HG02588 (cell line): ENCODE data around the gene SMIM44.

ENCODE experiments used
- ATAC-seq: cut with Tn5 transposase; IDR thresholded peaks from one replicate; pipeline ENCODE4 v1.9.1; 2021; ENCODE audit warnings: mild to moderate bottlenecking, moderate library complexity; ENCODE audit not compliant: unreplicated experiment

The SMIM44 gene

DNA sequence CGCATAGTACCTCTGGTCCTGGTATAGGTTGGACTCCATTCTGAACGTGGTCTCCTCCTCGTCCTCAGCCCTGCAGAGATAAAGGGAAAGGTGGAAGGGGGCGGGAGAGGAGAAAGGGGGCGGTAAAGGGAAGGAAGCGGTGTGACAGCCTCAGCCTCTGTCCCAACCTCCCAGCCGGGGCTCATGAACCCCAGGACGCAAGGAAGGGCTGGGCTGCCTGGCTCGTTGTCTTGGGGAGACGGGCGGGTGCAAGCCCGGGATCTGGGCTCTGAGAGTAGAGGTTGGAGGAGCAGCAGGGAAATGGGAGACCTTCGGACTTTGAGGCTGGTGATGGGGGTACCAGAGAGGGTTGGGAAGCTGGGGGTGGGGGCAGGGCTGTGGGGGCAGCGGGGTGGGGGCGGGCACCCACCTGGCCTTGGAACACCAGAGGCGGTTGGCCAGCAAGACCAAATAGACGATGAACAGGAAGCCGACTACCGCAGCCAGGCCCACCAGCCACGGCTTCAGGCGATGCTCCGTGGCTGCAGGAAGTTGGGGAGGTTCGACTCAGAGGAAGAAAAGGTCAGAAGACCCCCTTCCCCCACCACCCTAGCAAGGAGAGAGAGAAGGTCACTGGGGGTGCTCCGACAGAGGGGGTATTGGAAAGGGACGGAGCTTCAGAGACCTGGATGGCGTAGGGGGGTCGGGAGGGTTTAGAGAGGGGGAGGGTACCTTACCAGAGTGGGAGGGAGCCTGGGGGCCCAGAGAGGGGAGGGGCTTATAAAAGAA lies 4.6 kb downstream of the SMIM44 start:
- ATAC-seq: no peak

DNA sequence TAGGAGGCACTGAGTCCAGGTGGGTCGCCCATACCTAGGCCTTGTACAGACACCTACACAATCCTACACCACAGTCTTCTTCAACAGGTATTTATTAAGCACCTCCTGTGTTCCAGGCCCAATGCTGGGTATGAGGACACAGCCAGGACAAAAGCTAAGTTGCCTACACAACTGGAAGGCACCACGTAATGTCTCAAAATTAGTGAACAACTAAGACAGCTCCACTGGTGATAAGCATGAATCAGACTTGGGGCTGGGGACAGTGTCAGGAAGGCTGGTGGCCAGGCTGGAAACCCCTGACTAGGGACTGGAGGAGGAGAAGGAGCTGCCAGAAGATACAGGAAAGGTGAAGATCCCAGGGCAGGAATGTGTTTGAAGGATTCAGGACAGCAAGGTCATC lies 5.3 kb downstream of the SMIM44 start:
- no peak for ATAC-seq

DNA sequence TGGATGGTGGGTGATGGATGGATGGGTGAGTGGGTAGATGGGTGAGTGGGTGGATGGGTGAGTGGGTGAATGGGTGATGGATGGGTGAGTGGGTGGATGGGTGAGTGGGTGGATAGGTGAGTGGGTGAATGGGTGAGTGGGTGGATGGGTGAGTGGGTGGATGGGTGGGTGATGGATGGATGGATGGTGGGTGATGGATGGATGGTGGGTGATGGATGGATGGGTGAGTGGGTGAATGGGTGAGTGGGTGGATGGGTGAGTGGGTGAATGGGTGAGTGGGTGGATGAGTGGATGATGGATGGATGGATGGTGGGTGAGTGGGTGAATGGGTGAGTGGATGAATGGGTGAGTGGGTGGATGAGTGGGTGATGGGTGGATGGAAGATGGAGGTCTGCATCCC lies 5.7 kb downstream of the SMIM44 start:
- ATAC-seq: no peak

DNA sequence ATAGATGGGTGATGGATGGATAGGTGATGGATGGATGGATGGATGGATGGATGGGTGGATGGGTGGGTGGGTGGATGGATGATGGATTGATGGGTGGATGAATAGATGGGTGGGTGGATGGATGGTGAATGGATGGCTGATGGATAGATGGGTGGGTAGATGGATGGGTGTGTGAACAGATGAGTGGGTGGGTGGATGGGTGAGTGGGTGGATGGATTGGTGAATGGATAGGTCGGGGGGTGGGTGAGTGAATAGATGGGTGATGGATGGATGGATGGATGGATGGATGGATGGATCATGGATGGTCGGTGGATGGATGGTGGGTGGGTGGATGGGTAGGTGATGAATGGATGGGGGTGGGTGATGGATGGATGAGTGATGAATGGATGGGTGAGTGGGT lies 6.4 kb downstream of the SMIM44 start:
- no peak for ATAC-seq

DNA sequence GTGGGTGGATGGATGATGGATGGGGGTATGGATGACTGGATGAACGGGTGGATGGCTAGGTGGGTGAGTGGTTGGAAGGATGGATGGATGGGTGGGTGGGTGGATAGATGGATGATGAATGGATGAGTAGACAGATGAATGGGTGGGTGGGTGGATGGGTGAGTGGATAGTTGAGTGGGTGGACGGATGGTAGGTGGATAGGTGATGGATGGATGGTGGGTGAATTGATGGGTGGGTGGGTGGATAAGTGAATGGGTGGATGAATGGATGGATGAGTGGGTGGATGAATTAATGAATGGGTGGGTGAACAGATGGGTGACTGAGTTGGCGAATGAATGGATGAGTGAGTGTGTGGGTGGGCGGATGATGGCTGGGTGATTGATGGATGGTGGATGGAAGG lies 7.8 kb downstream of the SMIM44 start:
- no peak for ATAC-seq

DNA sequence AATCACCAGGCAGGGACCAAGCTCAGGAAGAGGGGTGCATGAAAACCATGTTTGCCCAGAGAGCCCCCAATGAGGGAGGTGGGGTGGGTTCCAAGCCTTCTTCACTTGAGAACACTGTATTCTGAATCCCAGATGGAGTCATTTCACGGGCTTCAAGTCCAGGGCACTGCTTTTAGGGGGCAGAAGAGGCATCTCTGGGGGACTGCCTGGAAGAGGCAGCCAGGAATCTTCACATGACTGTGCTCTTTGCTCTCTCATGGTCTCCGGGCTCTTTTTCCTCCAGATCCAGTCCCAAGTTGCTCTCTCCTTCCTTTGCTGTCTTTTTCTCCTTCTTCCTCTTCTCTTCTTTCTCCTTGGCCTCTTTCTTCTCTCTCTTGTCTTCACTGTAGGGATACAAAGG lies 8.6 kb downstream of the SMIM44 start:
- ATAC-seq: no peak

- ATAC-seq: no peak
Measured at GRCh38 chr19:3474010-3474409, 9.2 kb downstream of the SMIM44 start.

- no peak for ATAC-seq
Measured at GRCh38 chr19:3471954-3472655, 11.1 kb downstream of the SMIM44 start.

DNA sequence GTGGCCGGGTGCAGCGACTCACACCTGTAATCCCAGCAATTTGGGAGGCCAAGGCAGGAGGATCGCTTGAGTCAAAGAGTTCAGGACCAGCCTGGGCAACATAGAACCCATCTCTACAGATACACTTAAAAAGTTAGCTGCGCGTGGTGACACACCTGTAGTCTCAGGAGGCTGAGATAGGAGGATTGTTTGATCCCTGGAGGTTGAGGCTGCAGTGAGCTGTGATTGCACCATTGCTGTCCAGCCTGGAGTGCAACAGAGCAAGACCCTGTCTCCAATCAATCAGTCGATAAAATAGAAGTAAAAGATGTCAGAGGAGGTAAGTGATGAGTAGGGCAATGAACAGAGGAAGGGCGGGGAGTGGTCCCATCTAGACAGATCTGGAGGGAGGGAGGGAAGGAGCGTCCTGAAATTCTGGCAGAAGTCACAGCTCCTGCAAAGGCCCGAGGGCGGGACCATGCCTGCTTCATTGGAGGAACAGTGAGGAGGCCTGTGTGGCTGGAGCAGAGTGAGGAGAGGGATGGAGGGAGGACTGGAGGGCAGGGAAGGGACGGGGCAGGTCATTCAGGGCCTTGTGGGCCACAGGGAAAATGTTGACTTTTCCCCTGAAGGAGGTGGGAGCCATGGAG lies 12.6 kb downstream of the SMIM44 start:
- no peak for ATAC-seq

- no peak for ATAC-seq
Measured at GRCh38 chr19:3469638-3470499, 13.4 kb downstream of the SMIM44 start.

DNA sequence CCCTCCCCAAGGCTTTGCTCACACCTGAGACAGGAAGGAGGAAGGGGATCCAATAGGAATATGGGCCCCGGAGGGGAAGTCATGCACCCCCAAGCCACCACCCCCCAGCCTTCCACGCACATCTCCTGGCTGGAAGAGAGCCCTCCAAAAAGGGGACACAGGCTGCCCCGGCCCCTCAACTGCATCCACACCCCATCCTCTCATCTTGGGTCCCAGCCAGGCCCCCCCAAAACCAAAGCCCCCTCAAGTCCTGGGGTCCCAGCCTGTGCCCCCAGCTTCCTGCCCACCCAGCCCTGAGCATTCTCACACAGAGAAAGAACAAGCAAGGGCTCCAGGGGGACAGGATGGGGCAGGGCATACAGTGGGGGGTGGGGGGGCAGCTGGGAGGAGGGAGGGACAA lies 15.0 kb downstream of the SMIM44 start:
- ATAC-seq: no peak

DNA sequence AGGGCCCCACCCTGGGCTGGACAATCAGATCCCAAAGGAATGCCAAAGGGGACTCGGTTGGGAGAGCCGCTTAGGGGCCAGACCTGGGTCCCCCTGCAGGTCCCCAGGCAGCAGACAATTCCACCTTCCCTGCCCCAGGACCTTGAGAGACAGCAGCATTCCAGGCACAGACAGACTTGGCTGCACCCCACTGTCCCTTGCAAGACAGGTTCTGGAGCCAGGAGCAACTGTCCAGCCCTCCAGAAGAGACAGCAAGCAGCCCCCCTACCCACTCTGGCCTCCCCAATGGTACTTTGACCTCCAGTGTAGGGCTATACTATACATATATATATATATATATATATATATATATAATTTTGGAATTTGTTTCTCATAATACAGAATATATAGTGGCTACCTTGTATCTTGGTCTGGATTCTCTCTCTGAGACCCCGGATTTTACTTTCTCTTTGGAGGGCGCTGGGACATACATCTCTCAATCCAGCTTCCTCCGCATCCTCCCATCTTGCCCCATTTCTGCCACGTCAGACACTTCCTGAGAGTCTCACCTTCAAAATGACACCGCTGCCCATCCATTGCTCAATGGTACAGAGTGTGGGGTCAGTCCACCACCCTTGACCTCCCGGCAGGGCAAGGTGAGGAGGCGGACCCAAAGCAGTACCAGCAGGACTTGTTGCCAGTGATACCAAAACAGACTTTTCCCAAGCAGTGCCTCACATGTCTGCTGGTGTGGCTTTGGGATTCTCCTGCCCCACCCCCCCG lies 15.6 kb downstream of the SMIM44 start:
- no peak for ATAC-seq

DNA sequence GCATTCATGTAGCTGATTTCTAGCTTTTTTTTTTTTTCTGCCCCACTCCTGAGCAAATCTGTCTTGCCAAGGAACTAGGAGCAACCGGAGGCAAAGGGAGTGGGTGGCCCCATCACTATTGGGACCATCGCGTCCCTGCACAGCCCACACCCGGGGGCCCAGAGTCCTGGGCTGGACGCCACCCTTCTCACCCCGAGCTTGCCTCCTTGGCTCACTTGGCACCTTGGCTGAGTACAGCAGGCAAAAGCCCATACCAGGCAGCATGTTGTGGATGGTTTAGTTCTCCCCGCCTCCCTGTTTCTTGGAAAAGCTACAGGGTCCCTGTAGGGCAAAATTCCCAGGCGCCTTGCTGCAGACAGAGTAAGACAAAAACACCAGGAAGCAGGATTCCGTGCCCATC lies 16.6 kb downstream of the SMIM44 start:
- ATAC-seq: no peak

DNA sequence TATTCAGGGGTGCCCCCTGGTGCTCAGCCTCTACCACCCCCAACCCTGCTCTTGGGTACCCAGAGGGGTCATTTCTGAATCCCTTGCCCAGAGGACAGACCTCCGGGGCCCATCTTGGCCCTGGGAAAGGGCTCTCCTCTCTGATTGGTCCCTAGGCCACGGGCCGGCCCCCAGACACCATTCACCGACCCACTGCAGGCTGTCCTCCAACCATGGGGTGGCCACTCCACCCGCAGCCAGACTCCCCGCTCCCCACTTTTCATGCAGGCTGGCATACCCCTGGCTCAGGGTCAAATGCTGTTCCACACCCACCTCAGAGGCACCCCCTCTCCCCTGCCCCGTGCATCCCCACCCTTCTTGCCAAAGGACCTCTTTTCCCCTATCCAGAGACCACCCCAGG lies 17.7 kb downstream of the SMIM44 start:
- no peak for ATAC-seq

DNA sequence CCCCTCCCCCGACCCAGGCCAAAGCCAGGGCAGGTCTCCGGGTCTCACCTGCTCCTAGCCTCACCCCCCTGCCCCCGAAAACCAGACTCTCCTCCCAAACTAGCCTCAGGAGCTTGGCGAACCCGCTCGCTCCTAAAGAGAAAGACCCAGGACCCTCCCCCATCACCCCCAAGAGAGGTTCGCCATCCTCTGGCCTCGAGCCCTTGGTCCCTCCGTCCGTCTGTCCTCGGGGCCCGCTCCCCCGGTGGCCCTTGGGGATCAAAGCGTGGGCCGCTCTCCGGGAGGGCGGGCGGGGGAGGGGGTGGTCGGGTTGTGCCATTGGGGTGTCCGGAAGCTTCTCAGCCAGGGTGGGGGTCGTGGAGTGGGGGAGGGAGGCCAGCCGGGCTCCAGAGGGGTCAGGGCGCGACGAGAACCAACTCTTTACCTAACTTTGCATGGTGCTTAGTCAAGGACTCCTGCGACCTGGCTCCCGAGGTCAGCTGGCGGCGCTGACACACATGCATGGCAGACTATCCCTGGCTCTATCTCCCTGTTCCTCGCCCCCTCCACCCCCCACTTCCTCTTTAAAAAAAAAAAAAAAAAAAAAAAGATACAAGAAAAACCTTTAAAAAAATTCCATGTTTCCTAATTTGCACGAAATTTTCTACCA lies 18.5 kb downstream of the SMIM44 start:
- no peak for ATAC-seq

- no peak for ATAC-seq
Measured at GRCh38 chr19:3463714-3464586, 19.3 kb downstream of the SMIM44 start.

GRCh38 chr19:3462991-3463713 lies 20.1 kb downstream of the SMIM44 start:
- ATAC-seq: no peak

DNA sequence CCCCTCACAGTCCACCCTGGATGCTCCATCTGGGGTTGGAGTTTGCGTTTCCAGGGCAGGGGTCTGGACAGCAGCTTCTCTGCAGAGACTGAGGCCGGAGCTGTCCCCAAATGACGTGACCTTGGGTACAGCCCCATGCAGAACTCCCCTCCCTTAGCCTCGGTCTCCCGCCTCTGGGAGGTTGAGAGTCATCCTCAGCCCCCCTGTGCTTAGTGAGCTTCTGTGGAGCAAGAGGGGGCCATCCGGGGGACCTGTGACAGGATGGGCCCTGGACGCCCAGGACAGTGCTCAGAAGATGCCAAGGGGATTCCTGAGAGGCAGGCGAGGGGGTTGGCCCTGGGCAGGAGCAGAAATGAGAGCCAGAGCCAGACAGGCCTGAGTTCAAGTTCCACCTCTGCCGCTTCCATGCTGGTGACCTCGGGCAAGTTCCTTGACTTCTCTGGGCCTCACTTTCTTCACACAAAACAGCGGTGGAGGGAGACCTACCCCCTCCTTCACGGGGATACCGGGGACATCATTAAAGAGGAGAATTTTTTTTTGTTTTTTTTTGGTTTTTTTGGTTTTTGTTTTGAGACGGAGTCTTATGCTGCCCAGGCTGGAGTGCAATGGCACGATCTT lies 23.2 kb downstream of the SMIM44 start:
- ATAC-seq: no peak
